Pons (tissue), 1 donor: ENCODE measurements around the gene EVPL.

Experiments used
- DNase-seq: peaks from one replicate; pipeline ENCODE4 v3.0.0-alpha.2; 2016; ENCODE audit warnings: low spot score

The EVPL gene

GRCh38 chr17:76017481-76018339, 9.4 kb downstream of the EVPL start:
- no peak for DNase-seq

GRCh38 chr17:76014925-76015261, 12.2 kb downstream of the EVPL start:
- no peak for DNase-seq

- peak; percentile 37 for DNase-seq
Observed at GRCh38 chr17:76014100-76014924, 12.8 kb downstream of the EVPL start.

GRCh38 chr17:76013377-76013932, 13.7 kb downstream of the EVPL start:
- DNase-seq: no peak

- no peak for DNase-seq
Observed at GRCh38 chr17:76011951-76012350, 15.2 kb downstream of the EVPL start.

GRCh38 chr17:76009969-76010661, 17.0 kb downstream of the EVPL start:
- DNase-seq: no peak

- no peak for DNase-seq
Observed at GRCh38 chr17:76009447-76009846, 17.7 kb downstream of the EVPL start.

- DNase-seq: no peak
Observed at GRCh38 chr17:76008630-76009425, 18.3 kb downstream of the EVPL start.

- DNase-seq: no peak
Observed at GRCh38 chr17:76008208-76008607, 18.9 kb downstream of the EVPL start.

- no peak for DNase-seq
Observed at GRCh38 chr17:76007850-76008165, 19.3 kb downstream of the EVPL start.

- no peak for DNase-seq
Observed at GRCh38 chr17:76007131-76007849, 19.8 kb downstream of the EVPL start.

GRCh38 chr17:76005263-76006149, 21.6 kb downstream of the EVPL start:
- DNase-seq: peak; percentile 67

- DNase-seq: no peak
Observed at GRCh38 chr17:76004750-76005262, 22.3 kb downstream of the EVPL start.

- DNase-seq: no peak
Observed at GRCh38 chr17:76003915-76004314, 23.2 kb downstream of the EVPL start.

GRCh38 chr17:76002100-76002499, 25.0 kb downstream of the EVPL start:
- DNase-seq: no peak

GRCh38 chr17:76000755-76001521, 26.2 kb downstream of the EVPL start, which contains the start of gene CDK3:
Gene CDK3, plus strand, starts transcription at chr17:76000855. Its CDS starts 571 bp downstream, at chr17:76001426.
- no peak for DNase-seq

- DNase-seq: no peak
Observed at GRCh38 chr17:76000016-76000754, 26.9 kb downstream of the EVPL start.

GRCh38 chr17:75998327-75998795, 28.7 kb downstream of the EVPL start:
- DNase-seq: no peak
